GM12878 (cell line): ENCODE results near the gene FABP1. TPM values are rescaled to one million over a fixed set of nuclear protein-coding genes. Genes with fewer than 3 reads are reported as not detected.

Experiments
- ATAC-seq: fragments of 200-7000 bp; cut with Tn5 transposase; 3 replicates; pipeline ENCODE4 v1.9.1; 2020; ENCODE audit warnings: mild to moderate bottlenecking, moderate library complexity
- BruUV-seq: library from RNA; stranded (reverse); fragments of 400-500 nt; replicated peaks from 2 replicates; lab custom pipeline; 2021; lab: Mats Ljungman, UMichigan
- CTCF ChIA-PET: fragments of 300-600 bp; sonication (Branson Sonifier 250); formaldehyde crosslinking; extraction: SDS; loops from one replicate; lab custom pipeline; 2021; ENCODE audit warnings: inconsistent platforms; lab: Yijun Ruan, JAX
- POLR2A ChIA-PET: fragments of 350-600 bp; formaldehyde crosslinking; extraction: SDS; loops from one replicate; lab custom pipeline; 2021; ENCODE audit warnings: inconsistent platforms; lab: Charles Lee
- RAD21 ChIA-PET: fragments of 300-600 bp; sonication (Branson Sonifier 250); formaldehyde crosslinking; loops from one replicate; lab custom pipeline; 2023; ENCODE audit warnings: antibody characterized with exemption; ENCODE audit not compliant: unreplicated experiment; lab: Charles Lee
- SMC1A ChIA-PET: fragments of 300-600 bp; sonication (Branson Sonifier 250); formaldehyde crosslinking; loops from one replicate; lab custom pipeline; 2023; ENCODE audit not compliant: unreplicated experiment, uncharacterized antibody; lab: Charles Lee
- DNase-seq: peaks from one replicate; pipeline ENCODE4 v3.0.0-alpha.2; 2011; ENCODE audit warnings: low read depth, low spot score
- FAIRE-seq: peaks from 3 replicates; lab custom pipeline; 2011; peaks lifted over from hg19 to GRCh38; lab: Jason Lieb, UNC
- H2AFZ ChIP-seq: 2 replicates; pipeline ENCODE4 v1.6.0; 2011; ENCODE audit warnings: low read depth, low read length, control low read depth; ENCODE audit not compliant: control insufficient read depth
- H3K27ac ChIP-seq: 2 replicates; pipeline ENCODE4 v1.5.1; 2011; ENCODE audit warnings: control low read depth; ENCODE audit not compliant: control insufficient read depth, insufficient read depth
- H3K27me3 ChIP-seq, 2 experiments: replicated peaks in 1 of 2; 2 replicates each; pipeline versions ENCODE4 v1.6.0 to v1.6.1; 2011; ENCODE audit warnings: low read length in 1 of 2; ENCODE audit not compliant: control insufficient read depth in 2 of 2, insufficient read depth in 2 of 2
- H3K36me3 ChIP-seq, 2 experiments: 2 replicates each; pipeline ENCODE4 v1.5.1; 2011; ENCODE audit warnings: low read length in 1 of 2; ENCODE audit not compliant: control insufficient read depth in 2 of 2, insufficient read depth in 2 of 2
- H3K4me1 ChIP-seq: 2 replicates; pipeline ENCODE4 v1.6.1; 2011; ENCODE audit warnings: mild to moderate bottlenecking, low read length, moderate library complexity, mixed read lengths; ENCODE audit not compliant: control insufficient read depth, insufficient read depth
- H3K4me2 ChIP-seq: 2 replicates; pipeline ENCODE4 v1.6.0; 2011; ENCODE audit warnings: control low read depth; ENCODE audit not compliant: control insufficient read depth, insufficient read depth
- H3K4me3 ChIP-seq: fragments of 200-600 bp; sonication (generic); 2 replicates; pipeline ENCODE4 v1.5.1; 2016
- H3K79me2 ChIP-seq: 2 replicates; pipeline ENCODE4 v1.6.0; 2011; ENCODE audit warnings: low read length; ENCODE audit not compliant: control insufficient read depth, insufficient read depth
- H3K9ac ChIP-seq: 2 replicates; pipeline ENCODE4 v1.8.0; 2011; ENCODE audit warnings: low read length, control low read depth, mixed read lengths; ENCODE audit not compliant: control insufficient read depth, insufficient read depth
- H3K9me3 ChIP-seq: replicated peaks from 3 replicates; pipeline ENCODE4 v1.5.1; 2011; ENCODE audit warnings: mild to moderate bottlenecking, low read length; ENCODE audit not compliant: control insufficient read depth, insufficient read depth
- H4K20me1 ChIP-seq: 2 replicates; pipeline ENCODE4 v1.6.0; 2011; ENCODE audit not compliant: control insufficient read depth, insufficient read depth
- BHLHE40 ChIP-seq, 2 experiments: fragments of 450-650 bp in 1 of 2; IDR thresholded peaks; 2 replicates each; pipeline ENCODE4 v1.6.1; 2011 to 2017; ENCODE audit warnings: low read depth in 2 of 2, borderline replicate concordance in 1 of 2, improper control_type of control experiment in 1 of 2, low read length in 1 of 2, mild to moderate bottlenecking in 1 of 2
- CBX5 ChIP-seq: sonication (generic); IDR thresholded peaks from 2 replicates; pipeline ENCODE4 v1.6.1; 2016; ENCODE audit warnings: low read depth, moderate library complexity, mild to moderate bottlenecking, inconsistent platforms
- DPF2 ChIP-seq: fragments of 450-650 bp; IDR thresholded peaks from 2 replicates; pipeline ENCODE4 v1.6.1; 2017; ENCODE audit warnings: mild to moderate bottlenecking
- FOXM1 ChIP-seq: IDR thresholded peaks from 2 replicates; pipeline ENCODE4 v1.6.1; 2012; ENCODE audit warnings: low read depth, mild to moderate bottlenecking, inconsistent platforms, low read length, moderate library complexity
- HCFC1 ChIP-seq: fragments of 150-350 bp; IDR thresholded peaks from 2 replicates; pipeline ENCODE4 v1.6.1; 2014; ENCODE audit warnings: low read length
- JUNB ChIP-seq: IDR thresholded peaks from 2 replicates; pipeline ENCODE4 v1.6.1; 2016; ENCODE audit warnings: antibody characterized with exemption, mild to moderate bottlenecking
- KLF5 ChIP-seq: fragments of 450-650 bp; IDR thresholded peaks from 2 replicates; pipeline ENCODE4 v1.6.1; 2014; ENCODE audit warnings: mild to moderate bottlenecking; ENCODE audit not compliant: partially characterized antibody
- NFYB ChIP-seq: IDR thresholded peaks from 2 replicates; pipeline ENCODE4 v1.6.1; 2011; ENCODE audit warnings: low read depth, mild to moderate bottlenecking, low read length, improper control_type of control experiment, moderate library complexity; ENCODE audit not compliant: insufficient read depth
- TARDBP ChIP-seq: IDR thresholded peaks from 2 replicates; pipeline ENCODE4 v1.6.1; 2016; ENCODE audit warnings: borderline replicate concordance
- YY1 ChIP-seq: IDR thresholded peaks from 2 replicates; pipeline ENCODE4 v1.6.1; 2011; ENCODE audit warnings: low read depth, mild to moderate bottlenecking, low read length
- ZNF384 ChIP-seq: IDR thresholded peaks from 2 replicates; pipeline ENCODE4 v1.6.1; 2012; ENCODE audit warnings: low read depth, mild to moderate bottlenecking, low read length, improper control_type of control experiment, borderline replicate concordance
- ZSCAN29 ChIP-seq: fragments of 450-650 bp; IDR thresholded peaks from 2 replicates; pipeline ENCODE4 v1.6.1; 2017; ENCODE audit warnings: mild to moderate bottlenecking, moderate library complexity
- WGBS: methylation state at CpG from one replicate; pipeline ENCODE4 v1.1.6; 2016; ENCODE audit warnings: low lambda C conversion rate; ENCODE audit not compliant: insufficient replicate concordance, insufficient coverage; ENCODE audit errors: missing lambda C conversion rate; 5-methylcytosine and 5-hydroxymethylcytosine counted together
- in situ Hi-C: fragments of 300-500 bp; cut with MboI; formaldehyde crosslinking; loops from 9 replicates; pipeline ENCODE4 v1.14.3; 2018; ENCODE audit warnings: mixed read lengths
- intact Hi-C: fragments of 100-400 bp; cut with micrococcal nuclease; formaldehyde crosslinking; loops from one replicate; pipeline ENCODE4 v1.14.2; 2022; ENCODE audit not compliant: unreplicated experiment
- polyA plus RNA-seq, 11 experiments: library from polyadenylated mRNA; depleted of rRNA in 4 of 11; unstranded in 6 of 11; stranded (reverse) in 5 of 11; fragments of >200 nt; fragmentation: Nextera tagmentation in 4 of 11; fragmentation: Illumina TruSeq in 1 of 11; extraction: Ambion mirVana in 4 of 11; extraction: Trizol in 1 of 11; gene quantifications; 1 replicate in 1 of 11; 2 replicates in 10 of 11; pipeline versions ENCODE4 v1.2.1 to v1.2.3, GENCODE V29; 2011 to 2016; ENCODE audit warnings: inconsistent platforms in 2 of 11, missing spikeins in 2 of 11, low read depth in 1 of 11
- total RNA-seq, 4 experiments: library from RNA; depleted of rRNA in 3 of 4; stranded (reverse); fragments of >200 nt in 3 of 4; fragmentation: Illumina TruSeq in 1 of 4; extraction: Trizol in 1 of 4; gene quantifications; 2 replicates each; pipeline versions ENCODE4 v1.2.1 to v1.2.3, GENCODE V29; 2013 to 2021
- TF ChIP-seq, protein P1 (sequence below): fragments of 450-650 bp; IDR thresholded peaks from 2 replicates; pipeline ENCODE4 v1.6.1; 2016; ENCODE audit warnings: mild to moderate bottlenecking, moderate library complexity, borderline replicate concordance
- TF ChIP-seq, protein P2 (sequence below): fragments of 150-350 bp; IDR thresholded peaks from 2 replicates; pipeline ENCODE4 v1.6.1; 2014; ENCODE audit warnings: mild to moderate bottlenecking, low read depth, low read length
- TF ChIP-seq, protein P3 (sequence below): fragments of 450-650 bp; IDR thresholded peaks from 2 replicates; pipeline ENCODE4 v1.6.1; 2017; ENCODE audit warnings: antibody characterized with exemption, mild to moderate bottlenecking, moderate library complexity

FABP1 gene
- total and polyA plus RNA-seq, 10 of the 15 experiments (the other 5 are each of a cell fraction or from before 2014, with no cell fraction given), result not detected

- TF ChIP-seq, protein P1, sequence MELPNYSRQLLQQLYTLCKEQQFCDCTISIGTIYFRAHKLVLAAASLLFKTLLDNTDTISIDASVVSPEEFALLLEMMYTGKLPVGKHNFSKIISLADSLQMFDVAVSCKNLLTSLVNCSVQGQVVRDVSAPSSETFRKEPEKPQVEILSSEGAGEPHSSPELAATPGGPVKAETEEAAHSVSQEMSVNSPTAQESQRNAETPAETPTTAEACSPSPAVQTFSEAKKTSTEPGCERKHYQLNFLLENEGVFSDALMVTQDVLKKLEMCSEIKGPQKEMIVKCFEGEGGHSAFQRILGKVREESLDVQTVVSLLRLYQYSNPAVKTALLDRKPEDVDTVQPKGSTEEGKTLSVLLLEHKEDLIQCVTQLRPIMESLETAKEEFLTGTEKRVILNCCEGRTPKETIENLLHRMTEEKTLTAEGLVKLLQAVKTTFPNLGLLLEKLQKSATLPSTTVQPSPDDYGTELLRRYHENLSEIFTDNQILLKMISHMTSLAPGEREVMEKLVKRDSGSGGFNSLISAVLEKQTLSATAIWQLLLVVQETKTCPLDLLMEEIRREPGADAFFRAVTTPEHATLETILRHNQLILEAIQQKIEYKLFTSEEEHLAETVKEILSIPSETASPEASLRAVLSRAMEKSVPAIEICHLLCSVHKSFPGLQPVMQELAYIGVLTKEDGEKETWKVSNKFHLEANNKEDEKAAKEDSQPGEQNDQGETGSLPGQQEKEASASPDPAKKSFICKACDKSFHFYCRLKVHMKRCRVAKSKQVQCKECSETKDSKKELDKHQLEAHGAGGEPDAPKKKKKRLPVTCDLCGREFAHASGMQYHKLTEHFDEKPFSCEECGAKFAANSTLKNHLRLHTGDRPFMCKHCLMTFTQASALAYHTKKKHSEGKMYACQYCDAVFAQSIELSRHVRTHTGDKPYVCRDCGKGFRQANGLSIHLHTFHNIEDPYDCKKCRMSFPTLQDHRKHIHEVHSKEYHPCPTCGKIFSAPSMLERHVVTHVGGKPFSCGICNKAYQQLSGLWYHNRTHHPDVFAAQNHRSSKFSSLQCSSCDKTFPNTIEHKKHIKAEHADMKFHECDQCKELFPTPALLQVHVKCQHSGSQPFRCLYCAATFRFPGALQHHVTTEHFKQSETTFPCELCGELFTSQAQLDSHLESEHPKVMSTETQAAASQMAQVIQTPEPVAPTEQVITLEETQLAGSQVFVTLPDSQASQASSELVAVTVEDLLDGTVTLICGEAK, result no peak
- TF ChIP-seq, protein P2, sequence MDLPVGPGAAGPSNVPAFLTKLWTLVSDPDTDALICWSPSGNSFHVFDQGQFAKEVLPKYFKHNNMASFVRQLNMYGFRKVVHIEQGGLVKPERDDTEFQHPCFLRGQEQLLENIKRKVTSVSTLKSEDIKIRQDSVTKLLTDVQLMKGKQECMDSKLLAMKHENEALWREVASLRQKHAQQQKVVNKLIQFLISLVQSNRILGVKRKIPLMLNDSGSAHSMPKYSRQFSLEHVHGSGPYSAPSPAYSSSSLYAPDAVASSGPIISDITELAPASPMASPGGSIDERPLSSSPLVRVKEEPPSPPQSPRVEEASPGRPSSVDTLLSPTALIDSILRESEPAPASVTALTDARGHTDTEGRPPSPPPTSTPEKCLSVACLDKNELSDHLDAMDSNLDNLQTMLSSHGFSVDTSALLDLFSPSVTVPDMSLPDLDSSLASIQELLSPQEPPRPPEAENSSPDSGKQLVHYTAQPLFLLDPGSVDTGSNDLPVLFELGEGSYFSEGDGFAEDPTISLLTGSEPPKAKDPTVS, result no peak
- no peak for TF ChIP-seq ZNF384
- no peak for TF ChIP-seq JUNB
- no peak for TF ChIP-seq CBX5
- no peak for TF ChIP-seq DPF2
These were observed 18.7 kb upstream of the FABP1 start (continued) for GRCh38 chr2:88146590-88146989.

DNA sequence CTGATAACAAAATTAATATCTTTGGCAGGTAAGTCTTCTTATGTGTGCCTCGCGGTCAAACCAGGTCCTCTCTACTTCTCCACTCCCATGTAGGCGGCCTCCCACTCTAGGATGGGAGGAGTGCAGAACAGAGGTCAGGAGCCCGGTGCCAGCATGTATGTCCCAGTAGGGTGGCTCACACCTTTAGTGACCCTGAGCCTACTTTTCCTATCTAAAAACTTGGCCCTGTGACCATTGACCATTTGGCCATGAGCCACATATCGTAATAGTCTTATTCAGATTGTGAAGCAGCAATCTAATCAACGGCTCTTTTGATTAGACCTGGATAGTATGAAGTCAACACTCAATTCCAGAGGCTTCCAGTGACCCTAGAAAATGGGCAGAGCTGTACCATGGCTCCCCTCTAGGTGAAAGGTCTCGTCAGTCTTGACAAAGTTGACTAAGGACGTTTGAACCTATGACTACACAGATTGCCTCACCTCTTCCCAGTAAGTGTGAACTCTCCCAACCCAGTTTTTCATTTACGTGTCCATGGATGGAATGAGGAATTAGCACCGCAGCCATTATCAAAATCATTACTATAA lies 17.1 kb upstream of the FABP1 start:
- ChIA-PET POLR2A (no interaction called here), SMC1A (interaction anchor here (1.4 kb wide), 1 partner anchor 14 kb away, joined by 3 read pairs; no protein-coding TSS in a partner anchor)
- WGBS, result 44% methylated on average over 10 of the region's 10 CpGs
- TF ChIP-seq FOXM1 (no peak), ZSCAN29 (no peak), HCFC1 (no peak), YY1 (no peak), NFYB (no peak), CBX5 (no peak), BHLHE40 (IDR thresholded peaks at IDR 0.05; ENCODE audit: borderline replicate concordance in 1 of 2, low read depth in 2 of 2, low read length in 1 of 2) (no peak), TARDBP (no peak), KLF5 (no peak)
- TF ChIP-seq, protein P3, sequence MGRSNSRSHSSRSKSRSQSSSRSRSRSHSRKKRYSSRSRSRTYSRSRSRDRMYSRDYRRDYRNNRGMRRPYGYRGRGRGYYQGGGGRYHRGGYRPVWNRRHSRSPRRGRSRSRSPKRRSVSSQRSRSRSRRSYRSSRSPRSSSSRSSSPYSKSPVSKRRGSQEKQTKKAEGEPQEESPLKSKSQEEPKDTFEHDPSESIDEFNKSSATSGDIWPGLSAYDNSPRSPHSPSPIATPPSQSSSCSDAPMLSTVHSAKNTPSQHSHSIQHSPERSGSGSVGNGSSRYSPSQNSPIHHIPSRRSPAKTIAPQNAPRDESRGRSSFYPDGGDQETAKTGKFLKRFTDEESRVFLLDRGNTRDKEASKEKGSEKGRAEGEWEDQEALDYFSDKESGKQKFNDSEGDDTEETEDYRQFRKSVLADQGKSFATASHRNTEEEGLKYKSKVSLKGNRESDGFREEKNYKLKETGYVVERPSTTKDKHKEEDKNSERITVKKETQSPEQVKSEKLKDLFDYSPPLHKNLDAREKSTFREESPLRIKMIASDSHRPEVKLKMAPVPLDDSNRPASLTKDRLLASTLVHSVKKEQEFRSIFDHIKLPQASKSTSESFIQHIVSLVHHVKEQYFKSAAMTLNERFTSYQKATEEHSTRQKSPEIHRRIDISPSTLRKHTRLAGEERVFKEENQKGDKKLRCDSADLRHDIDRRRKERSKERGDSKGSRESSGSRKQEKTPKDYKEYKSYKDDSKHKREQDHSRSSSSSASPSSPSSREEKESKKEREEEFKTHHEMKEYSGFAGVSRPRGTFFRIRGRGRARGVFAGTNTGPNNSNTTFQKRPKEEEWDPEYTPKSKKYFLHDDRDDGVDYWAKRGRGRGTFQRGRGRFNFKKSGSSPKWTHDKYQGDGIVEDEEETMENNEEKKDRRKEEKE, result no peak

More for the DNA sequence above, 17.1 kb upstream of the FABP1 start:
- Histone ChIP-seq H3K4me1 (no peaks in the 10 kb centered on the region), H3K79me2 (no peaks in the 10 kb centered on the region), H3K27ac (no peak overlapping the region), H2AFZ (no peak overlapping the region), H4K20me1 (no peaks in the 10 kb centered on the region), H3K9me3 (no peaks in the 10 kb centered on the region), H3K27me3 (0 out of 4 replicates have a peak, but pooled peaks cover 0 to 2% of the 10 kb centered on the region in 2 experiments), H3K36me3 (no peaks in the 10 kb centered on the region), H3K4me2 (no peak overlapping the region), H3K9ac (no peak overlapping the region), H3K4me3 (no peak overlapping the region)
- in situ Hi-C loops (no loop called here), intact Hi-C loops (loop anchor here (5.0 kb wide), 1 partner anchor 63 kb away; no protein-coding TSS in a partner anchor)
- DNase-seq, result no peak
- no peak for FAIRE-seq
- ATAC-seq, result no peak
- BruUV-seq, result no TSS peak
- RAD21 ChIA-PET, result no interaction called here
- CTCF ChIA-PET, result no interaction called here
